ENCODE data around the gene NDRG2.

NDRG2 gene

GRCh38 chr14:21033133-21033698 is 8.4 kb upstream of the NDRG2 start:
- DNase-seq (ENCODE audit: low spot score) = no peak

GRCh38 chr14:21032326-21033132 is 7.7 kb upstream of the NDRG2 start:
- no peak for DNase-seq (ENCODE audit: low spot score)

- no peak for DNase-seq (ENCODE audit: low spot score)
These were observed 5.7 kb upstream of the NDRG2 start for GRCh38 chr14:21030531-21030930.

GRCh38 chr14:21029917-21030316 is 5.1 kb upstream of the NDRG2 start, which contains the start of gene TPPP2:
TPPP2 (plus strand) TSS chr14:21030217; CDS start chr14:21030582, 365 bp downstream.
- DNase-seq (ENCODE audit: low spot score) = no peak

GRCh38 chr14:21026988-21027315 is 2.1 kb upstream of the NDRG2 start:
- no peak for DNase-seq (ENCODE audit: low spot score)

- no peak for DNase-seq (ENCODE audit: low spot score)
These were observed 1.6 kb upstream of the NDRG2 start for GRCh38 chr14:21026274-21026987.

GRCh38 chr14:21025371-21026273 is 761 bp upstream of the NDRG2 start:
- DNase-seq (ENCODE audit: low spot score) = no peak

GRCh38 chr14:21023817-21024584 is 860 bp downstream of the NDRG2 start:
- no peak for DNase-seq (ENCODE audit: low spot score)

- DNase-seq (ENCODE audit: low spot score) = no peak
These were observed 1.7 kb downstream of the NDRG2 start for GRCh38 chr14:21023174-21023573.

- DNase-seq (ENCODE audit: low spot score) = no peak
These were observed 2.2 kb downstream of the NDRG2 start for GRCh38 chr14:21022686-21023085.

GRCh38 chr14:21020977-21021545 is 3.8 kb downstream of the NDRG2 start:
- no peak for DNase-seq (ENCODE audit: low spot score)

- no peak for DNase-seq (ENCODE audit: low spot score)
These were observed 5.5 kb downstream of the NDRG2 start for GRCh38 chr14:21019366-21019765.

GRCh38 chr14:21018781-21019180 is 6.1 kb downstream of the NDRG2 start:
- no peak for DNase-seq (ENCODE audit: low spot score)

- DNase-seq (ENCODE audit: low spot score) = no peak
These were observed 6.6 kb downstream of the NDRG2 start for GRCh38 chr14:21018286-21018685.

GRCh38 chr14:21017528-21018245 is 7.2 kb downstream of the NDRG2 start:
- no peak for DNase-seq (ENCODE audit: low spot score)

GRCh38 chr14:21016413-21017190 is 8.3 kb downstream of the NDRG2 start:
- no peak for DNase-seq (ENCODE audit: low spot score)

GRCh38 chr14:21015312-21015711 is 9.5 kb downstream of the NDRG2 start:
- DNase-seq (ENCODE audit: low spot score) = no peak

- peak; percentile 74 for DNase-seq (ENCODE audit: low spot score)
These were observed 10.1 kb downstream of the NDRG2 start for GRCh38 chr14:21014761-21015190.

GRCh38 chr14:21011136-21011535 is 13.7 kb downstream of the NDRG2 start:
- DNase-seq (ENCODE audit: low spot score) = no peak
